B cell (primary cell): ENCODE measurements around the gene PCDH1. TPM values are rescaled to one million over a fixed set of nuclear protein-coding genes. Genes with fewer than 3 reads are reported as not detected.

Source experiments
- ATAC-seq: fragments of 200-7000 bp; cut with Tn5 transposase; one replicate; pipeline ENCODE4 v1.10.0; 2021; ENCODE audit warnings: low read depth, mild to moderate bottlenecking, moderate number of reproducible peaks, moderate library complexity
- CTCF ChIA-PET: fragments of 350-600 bp; sonication (Branson Sonifier 250); formaldehyde crosslinking; loops from one replicate; lab custom pipeline; 2021; ENCODE audit warnings: antibody characterized with exemption, inconsistent platforms; lab: Charles Lee
- POLR2A ChIA-PET: fragments of 350-600 bp; sonication (Branson Sonifier 250); formaldehyde crosslinking; loops from one replicate; lab custom pipeline; 2021; ENCODE audit warnings: antibody characterized with exemption; lab: Charles Lee
- DNase-seq: peaks from one replicate; pipeline ENCODE4 v3.0.0; 2013
- H2AFZ ChIP-seq: 2 replicates; pipeline ENCODE4 v1.6.1; 2012; ENCODE audit warnings: mild to moderate bottlenecking, low read depth, low read length; ENCODE audit not compliant: insufficient read depth, poor library complexity, severe bottlenecking
- H3K27ac ChIP-seq, 2 donors: 1 replicate in 1 of 2; 2 replicates in 1 of 2; pipeline ENCODE4 v1.5.1; 2012 to 2013; ENCODE audit warnings: low read length in 2 of 2, mild to moderate bottlenecking in 2 of 2, moderate library complexity in 1 of 2
- H3K27me3 ChIP-seq, 4 experiments: fragments of 200-600 bp in 1 of 4; sonication (generic) in 1 of 4; replicated peaks in 1 of 4; 1 replicate in 2 of 4; 2 replicates in 2 of 4; pipeline versions ENCODE4 v1.6.1 to v1.7.0; 2013 to 2016; ENCODE audit warnings: low read length in 3 of 4, mild to moderate bottlenecking in 2 of 4, mixed read lengths in 1 of 4, moderate library complexity in 1 of 4; ENCODE audit not compliant: insufficient read depth in 4 of 4, control insufficient read depth in 3 of 4; ENCODE audit errors: control extremely low read depth in 1 of 4
- H3K36me3 ChIP-seq, 2 experiments: replicated peaks in 1 of 2; 1 replicate in 1 of 2; 2 replicates in 1 of 2; pipeline versions ENCODE4 v1.6.1 to v1.7.1; 2013; ENCODE audit warnings: low read length in 1 of 2; ENCODE audit not compliant: insufficient read depth in 2 of 2, control insufficient read depth in 1 of 2; ENCODE audit errors: control extremely low read depth in 1 of 2, extremely low read depth in 1 of 2
- H3K4me1 ChIP-seq, 2 donors: fragments of 200-600 bp in 1 of 2; sonication (generic) in 1 of 2; 1 replicate in 1 of 2; 2 replicates in 1 of 2; pipeline versions ENCODE4 v1.5.1 to v1.6.1; 2013 to 2017; ENCODE audit warnings: low read length in 2 of 2; ENCODE audit not compliant: control insufficient read depth in 2 of 2, insufficient read depth in 2 of 2
- H3K4me2 ChIP-seq: replicated peaks from 2 replicates; pipeline ENCODE3; 2012; ENCODE audit warnings: mild to moderate bottlenecking, low read depth, low read length; ENCODE audit not compliant: poor library complexity, severe bottlenecking
- H3K4me3 ChIP-seq, 5 experiments: fragments of 200-600 bp in 1 of 5; sonication (generic) in 1 of 5; 1 replicate in 3 of 5; 2 replicates in 2 of 5; pipeline versions ENCODE4 v1.5.1 to v1.7.0; 2011 to 2016; ENCODE audit warnings: low read length in 4 of 5, mild to moderate bottlenecking in 4 of 5, low read depth in 2 of 5, control low read depth in 1 of 5, moderate library complexity in 1 of 5; ENCODE audit not compliant: insufficient read depth in 1 of 5; ENCODE audit errors: control extremely low read depth in 1 of 5, extremely low read depth in 1 of 5
- H3K79me2 ChIP-seq: fragments of 200-600 bp; sonication (generic); one replicate; pipeline ENCODE4 v1.6.0; 2016; ENCODE audit warnings: low read length; ENCODE audit not compliant: control insufficient read depth, insufficient read depth
- H3K9ac ChIP-seq: fragments of 200-600 bp; sonication (generic); 2 replicates; pipeline ENCODE4 v1.6.1; 2017; ENCODE audit warnings: mild to moderate bottlenecking, low read length, moderate library complexity
- H3K9me3 ChIP-seq, 3 donors: one replicate each; pipeline versions ENCODE4 v1.6.1 to v1.7.1; 2013; ENCODE audit warnings: low read length in 2 of 3; ENCODE audit not compliant: control insufficient read depth in 2 of 3, insufficient read depth in 1 of 3; ENCODE audit errors: control extremely low read depth in 1 of 3
- H4K20me1 ChIP-seq: 2 replicates; pipeline ENCODE4 v1.6.0; 2012; ENCODE audit warnings: mild to moderate bottlenecking, low read length; ENCODE audit not compliant: insufficient read depth, control insufficient read depth, poor library complexity, severe bottlenecking
- H3K27ac Mint-ChIP-seq: one replicate; pipeline ENCODE4 v1.8.0; 2021; ENCODE audit warnings: mixed read lengths
- H3K27me3 Mint-ChIP-seq: one replicate; pipeline ENCODE4 v1.8.0; 2021; ENCODE audit warnings: mixed read lengths
- H3K4me1 Mint-ChIP-seq: one replicate; pipeline ENCODE4 v1.8.0; 2021; ENCODE audit warnings: mixed read lengths
- H3K4me3 Mint-ChIP-seq: one replicate; pipeline ENCODE4 v1.8.0; 2021; ENCODE audit warnings: mixed read lengths
- H3K9me3 Mint-ChIP-seq: one replicate; pipeline ENCODE4 v1.8.0; 2022; ENCODE audit warnings: mixed read lengths; ENCODE audit not compliant: insufficient read depth
- CTCF ChIP-seq: fragments of 200-600 bp; IDR thresholded peaks from one replicate; pipeline ENCODE4 v1.8.0; 2022; ENCODE audit warnings: antibody characterized with exemption, mild to moderate bottlenecking
- EZH2 ChIP-seq: IDR thresholded peaks from 2 replicates; pipeline ENCODE4 v1.6.1; 2012; ENCODE audit warnings: borderline replicate concordance, low read depth, mild to moderate bottlenecking, moderate library complexity, low read length; ENCODE audit not compliant: insufficient read depth, poor library complexity, severe bottlenecking
- WGBS: methylation state at CpG from one replicate; pipeline ENCODE4 v1.1.5; 2013; ENCODE audit warnings: missing lambda C conversion rate; ENCODE audit not compliant: insufficient coverage; 5-methylcytosine and 5-hydroxymethylcytosine counted together
- intact Hi-C: fragments of 100-400 bp; cut with micrococcal nuclease; formaldehyde crosslinking; loops from one replicate; pipeline ENCODE4 v1.10.0; 2022
- polyA plus RNA-seq: library from polyadenylated mRNA; depleted of rRNA; stranded (reverse); fragments of >200 nt; gene quantifications from 2 replicates; pipeline ENCODE4 v1.2.3, GENCODE V29; 2012
- total RNA-seq, 2 donors: library from RNA; stranded (reverse); fragments of 120-200 nt in 1 of 2; gene quantifications; 1 replicate in 1 of 2; 2 replicates in 1 of 2; pipeline versions ENCODE4 v1.2.3 to v1.2.4, GENCODE V29; 2013 to 2022

The PCDH1 gene
- total and polyA plus RNA-seq, 2 donors (not counting 1 experiment from before 2014, with no cell fraction given): 0.06 TPM; not detected in 1

GRCh38 chr5:141883184-141883891 is 5.1 kb upstream of the PCDH1 start:
- Histone ChIP-seq H3K27me3 (peaks cover 0 to 62% (median 45%) of the 10 kb centered on the region in 4 experiments), H4K20me1 (peaks cover 5% of the 10 kb centered on the region), H3K27ac (no peak overlapping the region), H3K4me2 (no peak overlapping the region), H3K9ac (no peak overlapping the region), H3K9me3 (peaks cover 0 to 10% (median 0%) of the 10 kb centered on the region in 3 donors), H2AFZ (no peak overlapping the region), H3K79me2 (no peaks in the 10 kb centered on the region), H3K4me1 (peaks cover 14 to 18% of the 10 kb centered on the region in 2 donors), H3K4me3 (no peak overlapping the region), H3K36me3 (no peaks in the 10 kb centered on the region)
- Mint-ChIP-seq H3K9me3 (no peaks in the 10 kb centered on the region), H3K4me3 (no peak overlapping the region), H3K4me1 (peaks cover 14% of the 10 kb centered on the region), H3K27me3 (peaks cover 65% of the 10 kb centered on the region), H3K27ac (no peak overlapping the region)
- CTCF ChIA-PET: interaction anchor here (0.9 to 6.6 kb wide), 3 partner anchors 10 to 191 kb away, joined by 3 to 123 read pairs (median 68); partner anchors contain the start of gene PCDH12
- TF ChIP-seq EZH2 (no peak), CTCF (no peak)
- DNase-seq: peak; percentile 24
- intact Hi-C loops: no loop called here
- WGBS: 7% methylated on average over 31 of the region's 35 CpGs
- ATAC-seq: no peak
- POLR2A ChIA-PET: no interaction called here

- CTCF ChIA-PET: interaction anchor here (0.9 to 6.6 kb wide), 4 partner anchors 10 to 190 kb away, joined by 3 to 123 read pairs (median 86); partner anchors contain the start of gene PCDH12
- Histone ChIP-seq H3K27ac (no peak overlapping the region), H3K9me3 (peaks cover 0 to 12% (median 0%) of the 10 kb centered on the region in 3 donors), H3K27me3 (peaks cover 0 to 65% (median 46%) of the 10 kb centered on the region in 4 experiments), H3K4me2 (no peak overlapping the region), H3K4me3 (no peak overlapping the region), H3K79me2 (no peaks in the 10 kb centered on the region), H3K36me3 (no peaks in the 10 kb centered on the region), H3K9ac (no peak overlapping the region), H3K4me1 (peaks cover 17 to 21% of the 10 kb centered on the region in 2 donors), H2AFZ (no peak overlapping the region), H4K20me1 (peaks cover 5% of the 10 kb centered on the region)
- ATAC-seq: no peak
- TF ChIP-seq CTCF (no peak), EZH2 (no peak)
- POLR2A ChIA-PET: no interaction called here
- H3K4me1 Mint-ChIP-seq: peaks cover 16% of the 10 kb centered on the region
- H3K4me3 Mint-ChIP-seq: no peak overlapping the region
- intact Hi-C loops: no loop called here
- H3K27me3 Mint-ChIP-seq: peaks cover 65% of the 10 kb centered on the region
- 18% methylated on average over 10 of the region's 13 CpGs for whole genome bisulfite sequencing
- H3K9me3 Mint-ChIP-seq: no peaks in the 10 kb centered on the region
- no peak for DNase-seq
- H3K27ac Mint-ChIP-seq: no peak overlapping the region
Observed at GRCh38 chr5:141882594-141883183, 4.5 kb upstream of the PCDH1 start.
